NCI-H526 treated with DMSO at 0.1 percent for 48 hours (cell line): ENCODE results near the gene RSF1.

Experiments
- DNase-seq: peaks from one replicate; lab custom pipeline; 2025; lab: John Stamatoyannopoulos, UW

The RSF1 gene

GRCh38 chr11:77750394-77751156 lies 69.9 kb downstream of the RSF1 start:
- DNase-seq: no peak

- DNase-seq: no peak
Observed at GRCh38 chr11:77749232-77749631, 71.3 kb downstream of the RSF1 start.

DNA sequence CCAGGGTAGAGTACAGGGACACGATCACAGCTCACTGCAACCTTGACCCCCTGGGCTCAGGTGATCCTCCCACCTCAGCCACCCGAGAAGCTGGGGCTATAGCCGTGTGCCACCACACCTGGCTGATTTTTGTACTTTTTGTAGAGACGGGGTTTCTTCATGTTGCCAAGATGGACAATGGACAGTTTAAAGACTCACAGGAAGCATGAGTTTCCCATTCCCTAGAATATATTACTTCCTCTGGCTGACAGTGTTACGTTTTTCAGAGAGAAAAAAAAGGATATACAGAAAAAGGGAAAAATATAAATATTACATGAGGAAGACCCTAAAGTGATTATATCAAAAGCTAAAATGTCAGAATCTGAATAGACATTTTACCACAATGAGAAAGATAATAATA lies 72.3 kb downstream of the RSF1 start:
- no peak for DNase-seq

DNA sequence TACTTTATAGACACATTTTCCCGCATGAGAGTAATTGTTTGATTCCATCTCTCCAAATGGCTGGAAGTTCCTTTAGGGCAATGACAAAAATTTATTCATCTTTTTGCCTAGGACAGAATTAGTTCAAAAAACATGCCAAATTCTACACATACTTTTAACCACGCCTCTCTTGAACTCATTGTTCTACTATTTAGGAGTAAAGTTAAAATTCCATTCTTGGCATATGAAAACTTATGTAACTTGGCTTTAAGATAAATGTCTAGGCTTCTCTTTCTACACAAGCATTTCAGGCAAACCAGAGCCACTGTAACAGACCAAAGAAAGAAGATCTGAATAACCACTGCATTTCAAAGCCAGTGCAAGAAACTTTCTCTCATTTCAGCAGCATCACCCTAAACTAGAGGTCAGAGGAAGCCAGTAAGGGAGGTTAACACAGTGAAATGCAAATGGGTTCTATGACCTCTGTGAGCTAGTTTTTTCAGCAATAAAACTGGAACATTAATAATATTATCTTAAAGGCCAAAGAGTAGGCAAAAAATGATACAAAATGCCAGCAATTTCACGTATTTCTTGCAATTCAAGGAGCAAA lies 73.0 kb downstream of the RSF1 start:
- no peak for DNase-seq

DNA sequence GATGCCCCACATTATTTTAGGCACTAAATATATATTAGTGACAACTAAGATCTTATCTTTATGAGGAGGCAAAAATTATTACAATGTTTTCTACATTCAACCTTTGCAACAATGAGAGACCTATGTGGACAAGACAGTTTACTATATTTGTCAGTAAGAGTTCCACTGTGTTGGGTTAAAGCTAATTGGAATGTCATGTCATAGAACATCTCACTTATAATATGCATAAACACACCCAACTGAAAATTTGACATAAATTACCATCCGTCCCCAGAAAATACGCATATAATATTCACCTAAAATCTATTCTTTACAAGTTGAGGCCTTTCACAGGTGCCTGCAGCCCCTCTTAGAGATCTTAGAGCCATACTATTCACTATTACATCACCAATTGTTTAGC lies 84.0 kb downstream of the RSF1 start:
- DNase-seq: no peak

DNA sequence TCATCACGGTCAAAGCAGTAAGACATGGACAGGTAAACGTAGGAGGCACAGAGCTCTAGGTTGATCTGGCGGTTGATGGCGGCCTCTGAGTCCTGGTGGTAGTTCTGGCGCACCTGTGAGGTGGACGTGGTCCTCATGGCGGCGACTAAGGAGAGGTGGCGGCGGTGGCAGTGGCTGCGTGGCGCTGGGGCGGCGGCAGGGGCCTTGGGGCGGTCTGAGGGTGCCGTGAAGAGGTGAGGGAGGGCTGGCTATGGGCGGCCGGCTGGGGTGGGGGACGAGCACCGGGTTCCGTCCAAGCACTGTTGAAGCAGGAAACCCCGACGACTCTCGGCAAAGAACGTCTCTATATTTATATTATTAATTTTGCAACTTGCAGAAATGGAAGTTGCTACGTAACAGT lies 85.6 kb downstream of the RSF1 start:
- DNase-seq: no peak

GRCh38 chr11:77732143-77732542 lies 88.4 kb downstream of the RSF1 start:
- no peak for DNase-seq

GRCh38 chr11:77730789-77731188 lies 89.7 kb downstream of the RSF1 start:
- no peak for DNase-seq

DNA sequence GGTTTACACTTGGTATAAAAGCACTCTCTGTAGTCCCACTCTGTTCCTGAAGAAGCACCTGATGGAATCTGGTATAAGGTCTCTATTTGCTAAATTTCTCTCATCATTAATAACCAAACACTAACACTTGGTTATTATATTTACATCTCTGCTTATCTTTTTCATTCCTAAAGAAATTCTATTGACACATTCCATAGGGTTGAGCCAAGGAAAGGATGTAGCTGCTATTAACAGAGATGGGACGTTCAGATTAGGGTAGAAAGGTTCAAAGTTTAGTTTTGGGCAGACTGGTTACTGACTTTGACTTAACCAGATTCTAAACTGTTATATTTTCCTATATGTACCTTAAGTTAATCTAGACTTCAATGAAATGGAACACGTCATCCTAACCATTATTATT lies 91.5 kb downstream of the RSF1 start:
- DNase-seq: no peak

DNA sequence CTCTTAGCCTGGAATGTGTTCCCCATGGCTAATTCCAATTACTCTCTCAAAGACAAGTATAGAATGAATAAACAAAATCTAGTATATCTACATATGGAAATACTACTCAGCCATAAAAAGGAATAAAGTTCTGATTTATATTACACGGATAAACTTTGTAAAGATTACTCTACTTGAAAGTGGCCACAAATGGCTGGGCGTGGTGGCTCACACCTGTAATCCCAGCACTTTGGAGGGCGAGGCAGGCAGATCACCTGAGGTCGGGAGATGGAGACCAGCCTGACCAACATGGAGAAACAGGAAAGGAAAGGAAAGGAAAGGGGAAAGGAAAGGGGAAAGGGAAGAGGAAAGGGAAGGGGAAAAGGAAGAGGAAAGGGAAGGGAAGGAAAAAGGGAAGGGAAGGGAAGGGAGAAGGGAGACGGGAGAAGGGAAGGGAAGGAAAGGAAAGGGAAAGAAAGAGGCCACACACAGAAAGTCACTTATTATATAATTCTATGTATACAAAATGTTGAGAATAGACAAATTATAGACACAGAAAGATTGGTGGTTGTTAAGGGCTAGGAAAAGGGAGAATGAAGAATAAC lies 92.2 kb downstream of the RSF1 start:
- DNase-seq: no peak

DNA sequence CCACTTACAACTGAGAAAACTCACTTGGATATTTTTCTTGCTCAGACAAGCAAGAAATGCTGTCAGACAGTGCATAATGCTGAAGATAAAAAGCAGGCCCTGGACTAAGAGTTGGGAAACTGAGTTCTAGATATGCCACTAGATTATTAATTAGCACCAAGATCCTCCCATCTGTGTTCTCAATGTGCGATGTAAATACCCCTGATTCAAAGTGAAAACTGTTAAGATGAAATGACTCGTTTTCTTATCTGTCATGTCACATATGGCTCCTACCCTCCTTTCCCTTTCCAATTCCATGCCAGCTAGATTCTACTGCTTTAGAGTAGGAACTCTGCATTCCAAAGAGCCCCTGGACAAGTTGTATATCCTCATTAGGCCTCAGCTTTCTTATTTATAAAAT lies 94.0 kb downstream of the RSF1 start:
- DNase-seq: no peak

DNA sequence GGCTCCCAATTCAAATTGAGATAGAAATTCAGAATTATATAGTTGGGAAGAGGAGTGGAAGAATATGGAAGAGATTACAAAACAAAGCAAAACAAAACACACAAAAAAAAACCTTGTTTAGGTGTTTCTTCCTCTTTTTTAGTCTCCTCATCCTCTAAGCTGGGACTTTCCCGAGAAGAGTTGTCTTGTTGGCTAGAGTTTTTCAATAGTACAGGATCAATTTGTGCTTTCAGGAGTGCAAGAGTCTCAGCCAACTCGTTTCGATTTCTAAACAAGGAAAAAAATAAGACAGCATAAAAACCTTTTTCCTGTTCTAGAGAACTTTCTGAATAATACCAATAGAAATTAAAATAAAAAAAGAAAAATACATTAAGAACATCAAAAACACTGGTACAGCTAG lies 95.1 kb downstream of the RSF1 start:
- no peak for DNase-seq

- DNase-seq: no peak
Observed at GRCh38 chr11:77724636-77725035, 95.9 kb downstream of the RSF1 start.

GRCh38 chr11:77723024-77723423 lies 97.5 kb downstream of the RSF1 start:
- DNase-seq: no peak

DNA sequence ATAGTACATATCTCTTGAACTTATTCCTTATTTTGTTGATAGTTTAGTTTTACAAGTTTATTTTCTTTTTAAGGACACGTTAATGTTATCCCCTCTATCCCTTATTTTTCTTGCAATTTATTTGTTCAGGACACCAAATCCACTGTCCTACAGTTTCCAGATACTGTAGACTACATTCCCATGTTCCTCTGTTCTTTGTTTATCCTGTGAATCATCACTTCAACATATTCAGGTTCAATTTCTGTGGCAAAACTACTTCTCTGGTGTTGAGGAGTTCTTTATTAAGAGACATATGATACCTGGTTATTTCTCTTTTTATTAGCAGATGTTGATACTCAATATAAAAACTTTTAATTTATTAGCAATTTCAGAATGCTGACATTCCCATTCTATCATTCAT lies 110.2 kb downstream of the RSF1 start:
- no peak for DNase-seq

DNA sequence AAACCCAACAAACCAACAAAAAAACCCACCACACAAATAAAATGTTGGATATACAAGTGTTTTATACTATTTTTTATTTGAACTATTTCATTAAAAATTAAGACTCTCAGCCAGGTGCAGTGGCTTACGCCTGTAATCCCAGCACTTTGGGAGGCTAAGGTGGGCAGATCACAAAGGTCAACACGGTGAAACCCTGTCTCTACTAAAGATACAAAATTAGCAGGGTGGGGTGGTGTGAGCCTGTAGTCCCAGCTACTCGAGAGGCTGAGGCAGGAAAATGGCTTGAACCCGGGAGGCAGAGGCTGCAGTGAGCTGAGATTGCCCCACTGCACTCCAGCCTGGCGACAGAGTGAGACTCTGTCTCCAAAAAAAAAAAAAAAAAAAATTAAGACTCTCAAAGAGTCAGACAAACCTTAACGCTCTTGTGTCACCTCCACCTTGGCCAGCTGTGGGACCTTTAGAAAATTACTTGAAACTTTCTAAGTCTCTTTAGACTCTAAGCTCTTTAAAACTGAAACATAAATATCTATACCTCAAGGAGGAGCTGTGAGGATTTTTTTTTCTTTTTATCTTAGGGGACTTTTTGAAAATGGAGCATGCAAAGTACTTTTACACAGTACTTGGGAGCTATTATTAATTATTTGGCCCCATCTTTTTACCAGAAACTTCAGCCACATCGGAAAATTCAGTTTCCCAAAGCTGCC lies 114.5 kb downstream of the RSF1 start:
- DNase-seq: no peak

DNA sequence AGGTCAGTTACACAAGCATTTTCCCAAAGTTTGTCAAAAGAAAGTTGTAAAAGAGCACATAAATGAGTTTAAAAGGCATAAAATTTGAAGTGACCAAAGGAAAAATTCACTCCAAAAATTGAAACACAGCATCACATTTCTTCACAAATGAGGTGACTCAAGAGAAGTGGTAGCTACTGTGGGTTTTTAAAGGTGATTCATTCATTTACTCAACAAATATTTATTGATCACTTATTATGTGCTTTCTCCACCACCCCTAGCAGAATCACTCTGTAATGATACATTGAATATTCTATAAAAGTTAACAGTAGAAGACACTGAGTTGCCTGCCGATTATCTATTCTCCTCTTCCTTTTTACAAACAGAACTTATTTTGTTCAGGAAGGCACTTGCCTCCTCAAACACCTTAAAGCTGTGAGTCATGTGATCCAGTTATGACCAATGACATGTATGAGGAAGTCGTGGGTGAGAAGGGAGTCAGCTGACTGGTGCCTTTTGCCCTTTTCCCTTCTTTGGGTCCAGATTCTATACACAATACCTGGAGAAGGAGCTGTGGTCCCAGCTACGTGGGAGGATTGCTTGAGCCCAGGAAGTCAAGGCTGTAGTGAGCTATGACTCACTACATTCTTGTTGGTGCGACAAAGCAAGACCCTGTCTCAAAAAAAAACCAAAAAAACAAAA lies 115.2 kb downstream of the RSF1 start:
- DNase-seq: no peak

- no peak for DNase-seq
Observed at GRCh38 chr11:77704029-77704428, 116.5 kb downstream of the RSF1 start.

DNA sequence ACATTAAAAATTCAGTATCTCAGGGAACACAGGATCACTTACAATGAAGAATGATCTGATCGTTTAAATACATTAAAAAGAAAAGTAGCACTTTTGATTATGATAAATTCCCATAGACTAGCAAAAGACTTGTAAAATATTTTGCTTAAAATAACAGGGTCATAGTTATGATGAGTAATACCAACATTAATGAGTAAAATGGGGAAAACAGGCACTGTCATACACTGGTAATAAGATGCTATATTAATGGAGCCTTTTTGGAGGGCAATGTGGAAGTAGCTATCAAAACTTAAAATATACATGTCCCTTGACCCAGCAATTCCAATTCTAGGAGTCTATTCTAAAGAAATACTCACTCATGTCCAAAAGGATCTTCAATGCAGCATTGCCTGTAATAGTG lies 121.1 kb downstream of the RSF1 start:
- DNase-seq: no peak

DNA sequence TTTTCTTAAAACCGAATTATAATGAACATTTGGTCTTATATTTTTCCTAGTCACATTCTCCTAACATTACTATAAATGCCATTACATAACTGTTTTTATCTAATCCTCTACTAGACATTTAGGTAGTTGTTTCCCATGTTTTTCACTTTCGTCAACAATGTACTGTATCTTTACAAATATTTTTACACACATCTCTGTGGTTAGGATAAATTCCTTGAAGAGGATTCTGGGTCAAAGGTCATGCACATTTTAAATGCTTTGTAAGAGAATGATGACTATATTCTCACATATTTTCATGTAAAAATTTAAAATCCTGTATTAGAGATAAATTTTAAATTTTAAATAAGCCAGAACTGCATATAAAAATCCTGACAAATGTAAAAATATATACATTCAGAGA lies 121.6 kb downstream of the RSF1 start:
- DNase-seq: no peak

- DNase-seq: no peak
Observed at GRCh38 chr11:77697865-77698264, 122.7 kb downstream of the RSF1 start.

GRCh38 chr11:77695417-77695816 lies 125.1 kb downstream of the RSF1 start:
- DNase-seq: no peak

DNA sequence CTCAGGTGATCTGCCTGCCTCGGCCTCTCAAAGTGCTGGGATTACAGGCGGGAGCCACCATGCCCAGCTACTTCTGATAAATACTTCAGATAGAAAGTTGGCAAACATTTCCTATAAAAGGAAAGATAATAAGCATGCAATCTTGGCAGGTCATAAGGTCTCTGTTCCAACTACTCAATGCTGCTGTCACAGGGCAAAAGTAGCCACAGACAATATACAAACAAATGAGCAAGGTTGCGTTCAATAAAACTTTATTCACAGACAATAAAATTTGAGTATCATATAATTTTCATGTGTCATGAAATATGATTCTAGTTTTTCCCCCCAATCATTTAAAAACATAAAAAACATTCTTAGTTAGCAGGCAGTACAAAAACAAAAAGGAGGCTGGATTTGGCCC lies 129.9 kb downstream of the RSF1 start:
- no peak for DNase-seq
